AG09319 (cell line): Measurements from ENCODE around the gene NUDT16.

Experiments
- DNase-seq: peaks from one replicate; pipeline ENCODE4 v3.0.0-alpha.2; 2010; ENCODE audit warnings: low read depth; ENCODE audit errors: extremely low read depth
- CTCF ChIP-seq: IDR thresholded peaks from 2 replicates; pipeline ENCODE4 v1.5.1; 2011; ENCODE audit warnings: low read depth, mild to moderate bottlenecking, inconsistent platforms, low read length, moderate library complexity

Gene NUDT16

GRCh38 chr3:131401978-131402377 is 20.4 kb downstream of the NUDT16 start:
- no peak for DNase-seq
- no peak for TF ChIP-seq CTCF

- no peak for TF ChIP-seq CTCF
- DNase-seq: no peak
Observed at GRCh38 chr3:131402391-131403039, 20.9 kb downstream of the NUDT16 start.

- no peak for DNase-seq
- TF ChIP-seq CTCF: no peak
Observed at GRCh38 chr3:131403216-131403895, 21.8 kb downstream of the NUDT16 start.

GRCh38 chr3:131405411-131405810 is 23.8 kb downstream of the NUDT16 start:
- DNase-seq: no peak
- no peak for TF ChIP-seq CTCF

- TF ChIP-seq CTCF: no peak
- no peak for DNase-seq
Observed at GRCh38 chr3:131406274-131406673, 24.7 kb downstream of the NUDT16 start.

- TF ChIP-seq CTCF: no peak
- no peak for DNase-seq
Observed at GRCh38 chr3:131417751-131418150, 36.2 kb downstream of the NUDT16 start.

- TF ChIP-seq CTCF: no peak
- DNase-seq: no peak
Observed at GRCh38 chr3:131421301-131421700, 39.7 kb downstream of the NUDT16 start.
